HepG2 (cell line): Measurements from ENCODE around the gene HOXA10.

Source experiments
- CTCF ChIP-seq: sonication (generic); formaldehyde crosslinking; IDR thresholded peaks from 2 replicates; pipeline ENCODE4 v1.5.0; 2020; ENCODE audit warnings: mild to moderate bottlenecking, missing genetic modification reagents, moderate library complexity
- ZBTB39 ChIP-seq: sonication (generic); formaldehyde crosslinking; IDR thresholded peaks from 2 replicates; pipeline ENCODE4 v1.5.0; 2020; ENCODE audit warnings: missing genetic modification reagents
- ZNF260 ChIP-seq: sonication (generic); formaldehyde crosslinking; IDR thresholded peaks from 2 replicates; pipeline ENCODE4 v1.4.0; 2020; ENCODE audit warnings: missing genetic modification reagents, low read depth, mild to moderate bottlenecking, borderline replicate concordance

- TF ChIP-seq CTCF (CRISPR knock-in tag) (no peak), ZBTB39 (CRISPR knock-in tag) (no peak), ZNF260 (CRISPR knock-in tag) (no peak)
These were observed 47.2 kb upstream of the HOXA10 start for GRCh38 chr7:27221201-27221797.
